GM18499 (cell line): ENCODE measurements around the gene BIRC7.

Experiments used
- ATAC-seq: cut with Tn5 transposase; IDR thresholded peaks from one replicate; pipeline ENCODE4 v1.9.1; 2021; ENCODE audit warnings: moderate number of reproducible peaks; ENCODE audit not compliant: insufficient read depth, unreplicated experiment

BIRC7 gene

DNA sequence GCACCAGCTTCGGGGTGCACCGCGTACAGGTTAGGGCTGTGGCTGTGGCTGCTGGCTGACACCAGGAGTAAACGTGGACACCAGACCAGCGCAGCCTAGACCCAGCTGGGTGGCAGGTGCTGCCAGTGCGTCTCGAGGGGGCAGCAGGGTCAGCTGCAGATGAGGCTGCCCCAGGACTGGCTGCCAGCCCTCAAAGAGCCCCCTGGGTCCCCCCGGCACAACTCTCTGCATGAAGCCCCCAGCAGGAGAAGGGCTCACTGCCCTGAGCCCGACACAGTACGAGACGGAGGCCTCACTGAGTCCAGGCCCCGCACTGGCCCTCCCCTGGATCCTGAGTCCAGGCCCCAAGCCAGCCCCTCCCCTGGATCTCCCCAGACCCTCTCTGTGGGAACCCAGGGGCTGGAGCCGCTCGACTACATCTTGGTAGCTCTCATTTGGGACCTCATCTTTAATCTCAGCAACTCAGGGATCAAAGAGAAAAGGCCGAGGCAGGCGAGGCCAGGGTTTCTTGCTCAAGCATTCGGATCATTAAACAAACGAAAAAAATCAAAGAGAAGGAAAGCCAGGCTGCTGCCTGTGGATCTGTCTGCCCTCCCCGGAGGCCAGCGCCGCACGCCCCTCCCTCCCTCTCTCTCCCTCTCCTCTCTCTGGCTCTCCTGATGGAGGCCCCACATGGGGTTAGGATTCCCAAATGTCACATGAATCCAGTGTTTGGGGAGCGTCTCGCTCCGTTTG, 25.5 kb downstream of the BIRC7 start:
- ATAC-seq = no peak

- no peak for ATAC-seq
Observed at GRCh38 chr20:63261795-63262528, 26.3 kb downstream of the BIRC7 start.

DNA sequence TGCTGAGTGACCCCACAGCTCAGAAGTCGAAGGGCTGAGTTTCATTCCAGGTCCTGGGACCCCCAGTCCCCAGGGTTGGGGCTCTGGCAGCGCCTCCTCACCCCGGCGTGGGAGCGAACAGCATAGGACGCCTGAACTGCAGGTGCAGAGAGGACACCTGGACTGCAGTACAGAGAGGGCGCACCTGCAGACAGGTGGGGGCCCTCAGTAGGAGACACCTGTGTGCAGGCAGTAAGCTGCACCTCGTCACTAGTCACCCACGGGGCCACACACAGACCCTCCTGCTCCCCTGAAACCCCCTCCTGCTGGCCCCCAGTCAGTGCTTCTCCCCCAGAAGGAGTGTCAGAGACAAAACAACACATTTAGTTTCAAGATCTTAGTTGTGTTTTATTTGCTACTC, 27.1 kb downstream of the BIRC7 start:
- no peak for ATAC-seq

GRCh38 chr20:63264000-63264399, 28.3 kb downstream of the BIRC7 start:
- no peak for ATAC-seq

GRCh38 chr20:63264519-63264918, 28.8 kb downstream of the BIRC7 start:
- ATAC-seq = no peak

DNA sequence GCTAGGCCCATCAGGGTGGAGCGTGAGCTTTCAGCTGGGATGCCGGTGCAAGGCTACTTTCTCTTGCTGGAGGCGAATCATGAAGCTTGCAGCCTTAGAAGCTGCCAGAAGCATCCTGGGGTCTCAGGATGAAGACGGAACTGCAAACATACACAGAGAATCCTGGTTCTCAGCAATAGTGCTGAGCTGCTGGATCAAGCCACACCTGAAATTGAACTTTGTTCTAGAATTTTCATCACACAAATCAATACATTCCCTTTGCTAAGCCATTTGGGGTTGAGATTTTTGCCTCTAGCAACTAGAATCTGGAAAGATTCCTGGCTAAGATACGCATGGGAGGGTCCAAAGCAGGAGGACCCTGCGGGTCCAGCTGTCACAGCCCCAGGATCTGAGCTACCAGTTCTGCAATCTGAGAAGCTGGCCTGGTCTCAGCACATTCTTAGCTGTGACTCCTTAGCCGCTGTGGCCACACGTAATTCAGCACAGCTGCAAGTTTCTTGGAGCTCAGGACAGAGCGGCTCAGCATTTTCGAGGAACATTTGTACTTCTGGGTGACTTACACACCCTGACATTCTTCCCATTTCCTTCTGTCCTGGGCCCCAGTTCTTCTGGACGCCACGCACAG, 30.3 kb downstream of the BIRC7 start:
- ATAC-seq = no peak

DNA sequence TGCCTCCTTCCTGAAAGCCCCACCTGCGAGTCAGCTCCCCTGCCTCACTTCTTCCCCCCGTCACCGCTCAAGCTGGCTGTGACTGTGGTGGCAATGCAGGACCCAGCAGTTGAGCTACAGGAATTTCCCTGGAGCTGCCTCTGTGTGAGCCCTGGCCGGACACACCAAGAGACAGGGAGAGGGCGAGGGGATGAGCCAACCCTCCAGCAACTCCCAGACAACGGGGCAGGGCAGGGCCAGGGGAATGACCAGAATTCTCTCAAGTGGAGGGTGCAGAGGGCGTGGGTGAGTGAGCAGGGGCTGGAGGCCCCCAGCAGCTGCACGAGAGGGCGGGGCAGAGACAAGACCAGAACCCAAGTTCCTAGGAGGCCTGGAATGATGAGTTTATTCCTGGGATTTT, 32.0 kb downstream of the BIRC7 start:
- no peak for ATAC-seq

DNA sequence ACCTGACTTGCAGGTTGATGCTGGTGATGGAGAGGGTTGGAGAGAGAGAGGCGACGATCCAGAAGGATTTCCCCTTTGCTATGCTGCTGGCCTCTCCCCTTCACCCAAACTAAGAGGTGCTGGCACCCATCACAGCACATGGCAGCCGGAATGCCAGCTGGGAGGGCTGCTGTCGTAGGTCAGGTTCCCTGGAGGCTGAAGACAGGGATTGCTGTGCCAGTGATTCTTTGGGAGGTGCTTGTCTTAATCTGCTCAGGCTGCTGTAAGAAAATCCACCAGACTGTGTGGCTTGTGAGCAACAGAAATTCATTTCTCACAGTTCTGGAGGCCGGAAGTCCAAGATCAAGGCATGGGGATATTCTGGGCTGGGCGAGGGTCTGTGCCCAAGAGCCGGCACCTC, 32.6 kb downstream of the BIRC7 start:
- no peak for ATAC-seq

DNA sequence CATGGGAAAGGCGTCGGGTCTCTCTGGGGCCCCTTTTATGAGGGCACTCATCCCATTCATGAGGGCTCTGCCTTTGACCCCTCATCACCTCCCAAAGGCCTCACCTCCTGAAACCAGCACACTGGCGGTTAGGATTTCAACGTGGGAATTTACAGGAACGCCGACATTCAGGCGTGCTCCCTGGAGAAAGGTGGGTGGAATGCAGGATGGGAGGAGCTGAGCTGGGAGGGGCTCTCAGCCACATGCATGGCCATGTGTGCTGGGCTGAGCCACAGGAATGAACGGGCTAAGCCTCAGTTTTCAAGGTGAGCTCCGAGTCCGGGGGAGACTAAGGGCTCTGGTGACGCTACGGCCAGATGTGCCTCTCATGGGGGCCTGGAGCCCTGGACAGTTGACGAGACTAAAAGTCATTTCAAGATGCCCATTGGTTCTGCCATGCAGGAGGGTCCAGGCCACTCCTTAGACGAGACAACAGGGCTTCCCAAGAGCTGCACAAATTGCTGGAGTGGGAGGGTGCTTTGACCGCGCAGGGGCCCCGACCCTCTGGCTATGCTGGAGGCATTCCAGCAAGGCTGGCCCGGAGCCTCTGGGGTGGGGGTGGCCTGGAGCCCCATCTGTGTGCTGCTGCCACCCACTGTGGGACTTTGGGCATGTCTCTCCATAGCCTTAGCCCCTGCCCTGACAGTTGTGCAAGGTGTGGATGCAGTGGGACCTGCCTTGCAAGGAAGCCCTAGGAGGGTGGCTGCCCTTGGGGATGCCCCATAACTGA, 33.1 kb downstream of the BIRC7 start:
- no peak for ATAC-seq

DNA sequence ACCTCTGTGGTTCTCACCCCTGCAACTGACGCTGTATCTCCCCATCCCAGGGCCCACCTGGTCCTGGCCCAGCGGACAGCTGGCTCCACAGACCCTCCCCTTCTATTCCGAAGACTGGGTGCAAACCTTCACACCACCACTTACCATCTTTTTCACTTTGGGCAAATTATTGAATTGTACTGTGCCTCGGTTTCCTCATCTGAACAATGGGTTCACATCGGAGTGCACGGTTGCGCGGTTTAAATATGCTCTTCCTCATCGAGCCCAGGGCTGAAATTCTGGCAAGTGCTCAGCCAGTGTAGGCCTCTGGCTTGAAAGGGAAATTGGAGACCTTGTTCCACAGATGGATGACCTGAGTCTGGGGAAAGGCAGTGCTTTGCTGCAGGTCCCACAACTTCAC, 34.0 kb downstream of the BIRC7 start:
- ATAC-seq = no peak

- ATAC-seq = no peak
Observed at GRCh38 chr20:63270606-63271325, 35.1 kb downstream of the BIRC7 start.

- no peak for ATAC-seq
Observed at GRCh38 chr20:63272105-63273058, 36.7 kb downstream of the BIRC7 start, which contains the start of gene ARFGAP1. TSS of gene ARFGAP1 (plus strand) at chr20:63272813. CDS start at chr20:63275581, 2,768 bp downstream.

DNA sequence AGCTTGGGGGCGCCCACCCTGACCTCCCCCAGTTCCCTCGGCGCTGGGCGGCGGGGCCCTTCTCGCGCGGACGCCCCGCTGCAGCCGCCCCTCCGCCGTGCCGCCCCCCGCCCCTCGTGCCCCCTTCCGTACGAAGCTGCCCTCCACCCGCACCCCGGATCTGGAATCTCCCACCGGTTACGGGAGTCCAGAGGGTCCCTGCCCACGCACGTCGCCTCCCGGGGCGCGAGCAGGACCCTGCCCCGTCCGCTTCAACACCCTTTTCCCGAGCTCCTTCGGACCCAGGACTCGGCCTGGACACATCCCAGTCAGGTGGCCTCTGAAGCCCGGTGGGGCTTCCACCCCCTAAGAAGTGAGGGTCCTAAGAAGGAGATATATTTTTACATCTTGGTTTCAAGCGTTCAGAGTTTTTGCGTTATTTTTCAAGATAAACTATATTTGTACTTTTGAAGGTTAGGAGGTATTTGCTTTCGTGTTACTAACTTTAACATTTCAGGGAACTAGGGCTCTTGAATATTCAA, 37.4 kb downstream of the BIRC7 start:
- ATAC-seq = no peak

DNA sequence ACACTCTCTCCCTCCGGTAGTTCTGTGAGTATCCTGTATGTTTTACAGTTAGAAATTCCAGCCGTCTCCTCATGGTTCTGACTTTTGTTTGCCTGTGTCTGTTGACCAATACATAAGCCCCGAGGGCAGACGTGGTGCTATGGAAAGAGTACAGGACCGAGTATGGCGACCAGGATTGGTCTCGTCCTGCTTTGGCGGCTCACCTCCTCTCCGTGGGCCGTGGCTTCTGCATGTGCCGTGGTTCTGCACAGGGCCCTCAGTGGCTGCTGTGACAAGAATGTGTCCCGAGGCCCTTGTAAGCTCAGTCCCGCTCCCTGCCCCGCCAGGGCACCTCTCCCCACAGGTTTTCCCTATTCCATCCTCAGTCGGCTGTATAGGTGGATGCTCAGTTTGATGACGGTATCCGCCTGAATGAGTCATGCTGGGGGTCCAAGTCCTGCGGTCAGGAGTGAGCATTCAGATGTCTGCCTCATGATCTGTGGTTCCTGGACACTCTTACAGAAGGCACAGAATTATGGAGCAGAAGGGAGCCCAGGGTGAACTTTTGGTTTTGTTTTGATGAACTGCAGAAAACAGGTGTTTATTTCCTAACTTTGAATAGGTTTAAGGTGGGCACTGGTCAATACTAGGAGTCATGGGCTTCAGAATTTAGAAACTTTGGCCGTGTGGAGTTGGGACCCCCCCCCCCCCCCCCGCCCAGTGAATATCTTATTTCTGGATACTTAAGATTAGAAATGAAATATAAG, 38.1 kb downstream of the BIRC7 start:
- ATAC-seq = no peak

DNA sequence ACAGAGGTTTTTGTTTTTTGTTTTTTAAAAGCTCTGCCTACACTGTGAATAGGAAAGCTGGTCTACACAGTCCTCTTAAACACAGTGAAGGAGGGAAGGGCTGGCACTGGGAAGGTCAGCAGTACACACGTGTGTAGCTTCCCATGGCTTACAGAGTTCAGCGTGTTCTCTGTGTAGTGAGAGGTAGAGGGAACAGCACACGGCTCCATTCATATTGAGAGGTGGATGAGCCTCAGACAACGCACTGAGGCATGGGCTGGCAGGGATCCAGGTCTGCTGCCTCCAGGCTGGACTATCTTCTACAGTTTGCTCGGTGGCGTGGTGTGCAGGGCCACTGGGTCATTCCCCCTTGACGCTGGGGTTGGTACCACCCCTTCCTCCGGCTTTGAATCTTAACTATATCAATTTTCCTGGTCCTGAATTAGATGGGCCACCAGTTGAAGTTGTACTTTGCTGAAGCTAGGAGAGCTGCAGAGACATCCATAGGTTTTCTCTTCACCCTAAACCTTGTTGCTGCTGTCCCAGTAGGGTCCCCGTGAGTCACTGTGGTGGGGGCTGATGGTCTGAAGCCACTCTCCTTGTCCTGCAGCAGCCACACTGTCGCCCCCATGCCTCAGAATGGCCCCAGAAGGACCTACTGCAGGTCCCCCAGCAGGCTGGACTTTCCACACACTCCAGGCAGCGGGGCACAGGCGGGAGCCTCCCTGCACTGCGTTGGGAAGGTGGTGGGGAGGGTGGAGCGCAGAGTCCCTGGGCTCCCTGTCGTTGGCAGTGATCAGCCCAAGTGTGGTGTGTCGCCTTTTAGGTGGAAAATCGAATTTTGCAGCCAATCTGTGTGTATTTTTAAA, 38.9 kb downstream of the BIRC7 start:
- no peak for ATAC-seq

DNA sequence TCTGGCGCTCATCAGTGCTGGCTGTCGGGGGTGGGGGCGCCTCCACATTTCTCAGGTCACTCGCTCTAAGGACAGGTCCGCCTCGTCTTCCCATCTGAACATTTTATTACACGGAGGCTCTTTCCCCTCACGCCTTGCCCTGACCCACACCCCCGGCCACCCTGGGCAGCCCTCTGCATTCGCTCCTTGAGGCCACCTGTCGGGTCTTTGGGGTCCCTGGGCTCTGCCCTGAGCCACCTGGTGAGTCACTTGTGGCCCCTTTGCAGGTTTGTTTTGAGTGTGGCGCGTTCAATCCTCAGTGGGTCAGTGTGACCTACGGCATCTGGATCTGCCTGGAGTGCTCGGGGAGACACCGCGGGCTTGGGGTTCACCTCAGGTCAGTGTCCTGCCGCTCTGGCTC, 40.1 kb downstream of the BIRC7 start:
- no peak for ATAC-seq

GRCh38 chr20:63276956-63277355, 41.3 kb downstream of the BIRC7 start:
- no peak for ATAC-seq
